Measurements from ENCODE around the gene DLD. TPM values are rescaled to one million over a fixed set of nuclear protein-coding genes. Genes with fewer than 3 reads are reported as not detected.

DLD gene
- total RNA-seq, 1 experiment from 2014 or later, result 88.8 TPM

GRCh38 chr7:107924841-107925504, 34.0 kb downstream of the DLD start:
- Histone ChIP-seq H3K36me3 (ENCODE audit: control insufficient read depth, insufficient read depth, low read length) (peaks cover 39% of the 10 kb centered on the region; the same call in 1 of the 2 replicates), H3K27me3 (ENCODE audit: control insufficient read depth, insufficient read depth, low read length) (no peaks in the 10 kb centered on the region), H3K27ac (ENCODE audit: low read length) (peak overlapping the region; percentile 21), H3K9me3 (ENCODE audit: control insufficient read depth, insufficient read depth, low read depth, low read length) (no peaks in the 10 kb centered on the region), H3K4me3 (ENCODE audit: low read depth in 2 of 2, low read length in 2 of 2) (no peak overlapping the region), H3K4me1 (ENCODE audit: control insufficient read depth, insufficient read depth, low read length) (peaks cover 20% of the 10 kb centered on the region)
- no peak for DNase-seq (ENCODE audit: low read depth, low spot score)
- no TSS peak for BruUV-seq (replicated peaks)
- in situ Hi-C loops (cut with HindIII; ENCODE audit: low pct_unique_long_range_greater_than_20kb, low sequenced_read_pairs), result no loop called here
- no peak for ATAC-seq
- intact Hi-C loops (cut with micrococcal nuclease; ENCODE audit: unreplicated experiment), result no loop called here
- TF ChIP-seq SIN3A (IDR thresholded peaks at IDR 0.05; ENCODE audit: borderline replicate concordance, insufficient read depth, low read depth, low read length) (no peak), POLR2AphosphoS5 (IDR thresholded peaks at IDR 0.05; ENCODE audit: low read depth, low read length) (no peak), REST (IDR thresholded peaks at IDR 0.05; ENCODE audit: insufficient read depth in 1 of 2, low read depth in 2 of 2, low read length in 1 of 2) (no peak), CTCF (IDR thresholded peaks at IDR 0.05) (no peak), TCF7L2 (IDR thresholded peaks at IDR 0.05; ENCODE audit: low read depth, low read length) (no peak)
- CTCF ChIA-PET, result no interaction called here
- POLR2A ChIA-PET, result no interaction called here

- ChIA-PET CTCF (no interaction called here), POLR2A (no interaction called here)
- TF ChIP-seq SIN3A (IDR thresholded peaks at IDR 0.05; ENCODE audit: borderline replicate concordance, insufficient read depth, low read depth, low read length) (no peak), POLR2AphosphoS5 (IDR thresholded peaks at IDR 0.05; ENCODE audit: low read depth, low read length) (no peak), REST (IDR thresholded peaks at IDR 0.05; ENCODE audit: insufficient read depth in 1 of 2, low read depth in 2 of 2, low read length in 1 of 2) (no peak), TCF7L2 (IDR thresholded peaks at IDR 0.05; ENCODE audit: low read depth, low read length) (no peak), CTCF (IDR thresholded peaks at IDR 0.05) (no peak)
- intact Hi-C loops (cut with micrococcal nuclease; ENCODE audit: unreplicated experiment), result no loop called here
- ATAC-seq (no peak), DNase-seq (ENCODE audit: low read depth, low spot score) (no peak)
- Histone ChIP-seq H3K27me3 (ENCODE audit: control insufficient read depth, insufficient read depth, low read length) (no peaks in the 10 kb centered on the region), H3K27ac (ENCODE audit: low read length) (peak overlapping the region; percentile 39), H3K36me3 (ENCODE audit: control insufficient read depth, insufficient read depth, low read length) (peaks cover 51% of the 10 kb centered on the region; the same call in 1 of the 2 replicates), H3K4me3 (ENCODE audit: low read depth in 2 of 2, low read length in 2 of 2) (no peak overlapping the region), H3K9me3 (ENCODE audit: control insufficient read depth, insufficient read depth, low read depth, low read length) (no peaks in the 10 kb centered on the region), H3K4me1 (ENCODE audit: control insufficient read depth, insufficient read depth, low read length) (peaks cover 11% of the 10 kb centered on the region; the same call in 1 of the 2 replicates)
- in situ Hi-C loops (cut with HindIII; ENCODE audit: low pct_unique_long_range_greater_than_20kb, low sequenced_read_pairs), result no loop called here
- no TSS peak for BruUV-seq (replicated peaks)
These were observed 35.5 kb downstream of the DLD start for GRCh38 chr7:107926481-107926880.
